Measurements from ENCODE around the gene CDH26. TPM values are rescaled to one million over a fixed set of nuclear protein-coding genes. Genes with fewer than 3 reads are reported as not detected.
A peak's percentile ranks its signal among the peaks of the same experiment; 100 is the strongest.

Gene CDH26
- total RNA-seq, 2 experiments from 2014 or later: 0.75 to 1.1 TPM

GRCh38 chr20:59939879-59940128, 18.4 kb upstream of the CDH26 start:
- no peaks in the 10 kb centered on the region for H3K9me3 Mint-ChIP-seq
- Histone ChIP-seq H3K4me1 (ENCODE audit: insufficient read depth, low read length) (peaks cover 23% of the 10 kb centered on the region), H3K4me3 (ENCODE audit: low read length) (peak overlapping the region; percentile 70), H3K9me3 (ENCODE audit: control insufficient read depth in 1 of 2, insufficient read depth in 1 of 2, low read length in 2 of 2) (peaks cover 0 to 5% of the 10 kb centered on the region in 2 experiments), H3K36me3 (ENCODE audit: insufficient read depth, low read length) (peaks cover 28% of the 10 kb centered on the region), H3K27me3 (ENCODE audit: control insufficient read depth in 1 of 2, insufficient read depth in 2 of 2, low read length in 2 of 2) (no peaks in the 10 kb centered on the region), H3K27ac (ENCODE audit: low read depth in 1 of 2, low read length in 2 of 2) (peak overlapping the region; percentile 46 to 91)
- H3K36me3 Mint-ChIP-seq (ENCODE audit: low read depth): peaks cover 43% of the 10 kb centered on the region
- H3K27me3 Mint-ChIP-seq: no peaks in the 10 kb centered on the region
- peak; percentile 6 for ATAC-seq (ENCODE audit: poor library complexity)
- TF ChIP-seq, protein P1, sequence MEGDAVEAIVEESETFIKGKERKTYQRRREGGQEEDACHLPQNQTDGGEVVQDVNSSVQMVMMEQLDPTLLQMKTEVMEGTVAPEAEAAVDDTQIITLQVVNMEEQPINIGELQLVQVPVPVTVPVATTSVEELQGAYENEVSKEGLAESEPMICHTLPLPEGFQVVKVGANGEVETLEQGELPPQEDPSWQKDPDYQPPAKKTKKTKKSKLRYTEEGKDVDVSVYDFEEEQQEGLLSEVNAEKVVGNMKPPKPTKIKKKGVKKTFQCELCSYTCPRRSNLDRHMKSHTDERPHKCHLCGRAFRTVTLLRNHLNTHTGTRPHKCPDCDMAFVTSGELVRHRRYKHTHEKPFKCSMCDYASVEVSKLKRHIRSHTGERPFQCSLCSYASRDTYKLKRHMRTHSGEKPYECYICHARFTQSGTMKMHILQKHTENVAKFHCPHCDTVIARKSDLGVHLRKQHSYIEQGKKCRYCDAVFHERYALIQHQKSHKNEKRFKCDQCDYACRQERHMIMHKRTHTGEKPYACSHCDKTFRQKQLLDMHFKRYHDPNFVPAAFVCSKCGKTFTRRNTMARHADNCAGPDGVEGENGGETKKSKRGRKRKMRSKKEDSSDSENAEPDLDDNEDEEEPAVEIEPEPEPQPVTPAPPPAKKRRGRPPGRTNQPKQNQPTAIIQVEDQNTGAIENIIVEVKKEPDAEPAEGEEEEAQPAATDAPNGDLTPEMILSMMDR (IDR thresholded peaks at IDR 0.05): no peak
- H3K4me1 Mint-ChIP-seq (ENCODE audit: low read depth): peaks cover 58% of the 10 kb centered on the region
- POLR2A ChIA-PET: interaction anchor here (0.7 to 3.0 kb wide), 10 partner anchors 8 to 1551 kb away, joined by 3 to 33 read pairs (median 4); partner anchors contain the start of genes STX16 and VAPB
- peak in 2 of 14 experiments; percentile 16 to 42 for DNase-seq
- intact Hi-C loops (cut with DNase I, micrococcal nuclease): loop anchor here in 1 of 2 experiments (1.0 kb wide), 1 partner anchor 8 kb away; no protein-coding TSS in a partner anchor
- H3K27ac Mint-ChIP-seq: peak overlapping the region; percentile 99
- H3K4me3 Mint-ChIP-seq: peak overlapping the region; percentile 99
- CTCF ChIA-PET: interaction anchor here (0.9 to 1.2 kb wide), 2 partner anchors 10 to 43 kb away, joined by 4 to 5 read pairs; no protein-coding TSS in a partner anchor

DNA sequence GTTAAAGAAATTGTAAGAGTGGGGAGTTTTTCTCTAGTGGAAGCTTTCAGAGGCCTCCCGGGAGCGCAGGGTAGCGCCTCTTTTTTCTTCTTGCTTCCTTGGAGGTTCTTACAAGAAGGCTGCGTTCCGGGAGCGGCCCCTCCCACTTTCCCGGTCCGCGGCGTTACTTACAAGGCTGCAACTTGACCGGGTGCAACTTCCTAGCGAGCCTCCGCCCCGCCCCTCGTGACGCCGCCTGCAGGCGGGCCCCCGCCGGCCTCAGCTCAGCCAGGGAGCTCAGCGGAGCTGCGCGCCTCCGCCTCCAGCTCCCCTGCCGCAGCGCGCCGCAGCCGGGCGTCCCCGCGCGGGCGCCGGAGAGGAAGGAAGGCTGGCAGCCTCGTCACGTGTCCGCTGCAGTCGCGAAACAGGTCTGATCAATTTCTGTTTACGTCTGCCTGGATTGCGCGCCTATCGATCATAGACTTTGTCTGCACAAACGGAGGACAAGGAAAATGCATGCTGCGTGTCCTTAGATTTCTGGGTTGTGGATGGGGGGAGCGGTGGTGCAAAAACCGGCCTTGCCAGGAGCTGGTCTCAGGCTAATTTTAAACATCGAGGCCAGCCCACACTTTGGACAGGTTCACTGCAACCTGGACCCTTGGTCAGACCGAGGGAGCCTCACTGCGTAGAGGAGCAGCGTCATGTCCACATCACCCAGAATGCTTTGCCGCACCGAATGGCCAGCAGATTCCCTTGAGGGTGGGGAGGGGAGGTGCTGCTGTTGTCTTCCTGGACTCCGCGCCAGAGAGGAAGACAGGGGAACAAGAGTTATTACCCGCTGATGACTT, 17.9 kb upstream of the CDH26 start, which contains the start of the genes FAM217B and PPP1R3D:
TSS of gene FAM217B (plus strand) at position 261 of the 827 bp plus-strand sequence. CDS start 3,555 bp downstream, outside the sequence.
TSS of gene PPP1R3D (minus strand) at position 177 of the 827 bp plus-strand sequence. CDS start 374 bp downstream, outside the sequence.
- POLR2A ChIA-PET: interaction anchor here (0.7 to 3.0 kb wide), 12 partner anchors 9 to 1551 kb away, joined by 3 to 33 read pairs (median 4); partner anchors contain the start of genes STX16 and VAPB
- intact Hi-C loops (cut with DNase I, micrococcal nuclease): loop anchor here in 1 of 2 experiments (1.0 kb wide), 1 partner anchor 8 kb away; no protein-coding TSS in a partner anchor
- Mint-ChIP-seq H3K36me3 (ENCODE audit: low read depth) (peaks cover 46% of the 10 kb centered on the region), H3K27me3 (no peaks in the 10 kb centered on the region), H3K4me3 (peak within 1 kb of the TSS; percentile 99), H3K4me1 (ENCODE audit: low read depth) (peaks cover 58% of the 10 kb centered on the region), H3K27ac (peak within 1 kb of the TSS; percentile 99), H3K9me3 (no peaks in the 10 kb centered on the region)
- Histone ChIP-seq H3K27ac (ENCODE audit: low read depth in 1 of 2, low read length in 2 of 2) (peak within 1 kb of the TSS; percentile 78 to 91), H3K36me3 (ENCODE audit: insufficient read depth, low read length) (peaks cover 31% of the 10 kb centered on the region), H3K4me1 (ENCODE audit: insufficient read depth, low read length) (peaks cover 23% of the 10 kb centered on the region), H3K4me3 (ENCODE audit: low read length) (peak within 1 kb of the TSS; percentile 70), H3K9me3 (ENCODE audit: control insufficient read depth in 1 of 2, insufficient read depth in 1 of 2, low read length in 2 of 2) (peaks cover 0 to 5% of the 10 kb centered on the region in 2 experiments), H3K27me3 (ENCODE audit: control insufficient read depth in 1 of 2, insufficient read depth in 2 of 2, low read length in 2 of 2) (no peaks in the 10 kb centered on the region)
- CTCF ChIA-PET: interaction anchor here (0.5 to 2.0 kb wide), 6 partner anchors 10 to 1289 kb away, joined by 3 to 5 read pairs (median 4); no protein-coding TSS in a partner anchor
- ATAC-seq (ENCODE audit: poor library complexity) (peak; percentile 97), DNase-seq (peak; percentile 72 to 95 (median 88))
- TF ChIP-seq, protein P1 (IDR thresholded peaks at IDR 0.05): no peak

DNA sequence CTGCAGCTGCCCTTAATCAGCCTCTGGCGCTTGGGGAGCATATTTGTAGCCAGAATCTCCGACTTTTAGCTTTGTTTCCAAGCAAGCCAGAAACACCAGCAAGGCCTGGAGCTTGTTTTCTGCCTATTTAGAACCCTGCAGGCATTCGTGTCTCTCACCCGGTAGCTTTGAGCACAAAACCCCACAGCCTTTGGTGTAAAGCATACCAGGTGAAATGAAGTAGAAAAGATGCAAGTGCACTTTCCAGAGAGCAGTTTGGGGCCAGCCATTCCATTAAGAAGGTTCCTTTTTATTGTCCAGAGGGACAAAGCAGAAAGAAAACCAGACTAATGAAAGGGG, 17.3 kb upstream of the CDH26 start:
- H3K4me3 Mint-ChIP-seq: peak overlapping the region; percentile 99
- no peaks in the 10 kb centered on the region for H3K27me3 Mint-ChIP-seq
- H3K4me1 ChIP-seq (ENCODE audit: insufficient read depth, low read length): peaks cover 23% of the 10 kb centered on the region
- peak overlapping the region; percentile 99 for H3K27ac Mint-ChIP-seq
- no peaks in the 10 kb centered on the region for H3K9me3 Mint-ChIP-seq
- peak overlapping the region; percentile 78 to 91 for H3K27ac ChIP-seq (ENCODE audit: low read depth in 1 of 2, low read length in 2 of 2)
- TF ChIP-seq, protein P1 (IDR thresholded peaks at IDR 0.05): no peak
- intact Hi-C loops (cut with DNase I, micrococcal nuclease): loop anchor here in 1 of 2 experiments (1.0 kb wide), 1 partner anchor 7 kb away; no protein-coding TSS in a partner anchor
- ATAC-seq (ENCODE audit: poor library complexity) (no peak), DNase-seq (no peak)
- ChIA-PET POLR2A (interaction anchor here (1.3 to 3.0 kb wide), 6 partner anchors 9 to 117 kb away, joined by 4 to 33 read pairs (median 8); no protein-coding TSS in a partner anchor), CTCF (interaction anchor here (0.5 to 2.0 kb wide), 5 partner anchors 11 to 1289 kb away, joined by 3 to 5 read pairs (median 3); no protein-coding TSS in a partner anchor)
- peaks cover 47% of the 10 kb centered on the region for H3K36me3 Mint-ChIP-seq (ENCODE audit: low read depth)
- no peaks in the 10 kb centered on the region for H3K27me3 ChIP-seq (ENCODE audit: control insufficient read depth in 1 of 2, insufficient read depth in 2 of 2, low read length in 2 of 2)
- peaks cover 52% of the 10 kb centered on the region for H3K4me1 Mint-ChIP-seq (ENCODE audit: low read depth)
- peaks cover 0 to 5% of the 10 kb centered on the region in 2 experiments for H3K9me3 ChIP-seq (ENCODE audit: control insufficient read depth in 1 of 2, insufficient read depth in 1 of 2, low read length in 2 of 2)
- peaks cover 31% of the 10 kb centered on the region for H3K36me3 ChIP-seq (ENCODE audit: insufficient read depth, low read length)
- H3K4me3 ChIP-seq (ENCODE audit: low read length): peak overlapping the region; percentile 70
